Ramos (cell line): ENCODE data around the gene MAPK4.

Experiments used
- in situ Hi-C: fragments of 300-500 bp; cut with MboI; formaldehyde crosslinking; loops from one replicate; pipeline ENCODE4 v1.14.3; 2022; ENCODE audit warnings: low sequenced_read_pairs; ENCODE audit not compliant: unreplicated experiment

MAPK4 gene

DNA sequence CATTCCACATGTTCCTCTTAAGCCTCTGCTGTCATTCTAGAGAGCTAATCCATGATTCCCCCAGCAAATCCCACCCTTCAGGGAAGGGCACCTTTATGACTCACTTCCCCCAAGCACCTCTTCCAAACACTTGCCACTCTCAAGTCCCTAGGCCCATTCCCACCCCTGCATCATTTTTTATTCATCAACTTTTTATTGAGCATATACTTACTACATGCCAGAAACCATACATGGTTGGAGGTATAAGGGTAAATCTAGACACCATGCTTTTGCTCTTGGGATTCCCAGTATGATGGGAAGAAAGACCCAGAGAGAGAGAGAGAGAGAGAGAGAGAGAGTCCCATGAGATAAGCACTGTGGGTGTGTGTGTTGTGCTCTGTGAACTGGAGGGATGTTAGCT, 87.9 kb downstream of the MAPK4 start:
- in situ Hi-C loops: no loop called here

DNA sequence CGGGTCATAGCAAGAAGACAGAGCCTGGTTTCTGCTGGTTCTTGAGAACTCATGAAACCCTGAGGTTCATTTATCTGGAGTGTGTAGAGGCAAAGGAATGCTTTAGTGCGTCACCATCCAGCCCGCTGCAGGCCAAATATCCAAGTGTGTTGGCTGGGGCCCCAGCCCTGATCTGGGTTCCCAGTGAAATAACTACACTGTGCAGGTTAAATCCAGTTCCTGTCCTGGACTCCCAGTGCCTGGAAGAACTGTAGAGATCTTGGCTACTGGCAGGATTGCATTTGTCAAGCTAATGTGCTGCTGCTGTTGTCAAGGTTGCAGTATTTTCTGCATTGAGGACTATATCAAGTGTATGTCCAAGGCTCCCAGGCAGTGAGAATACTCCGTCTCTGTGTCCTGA, 89.9 kb downstream of the MAPK4 start:
- in situ Hi-C loops: loop anchor here (25.0 kb wide), 1 partner anchor 1062 kb away; no protein-coding TSS in a partner anchor

DNA sequence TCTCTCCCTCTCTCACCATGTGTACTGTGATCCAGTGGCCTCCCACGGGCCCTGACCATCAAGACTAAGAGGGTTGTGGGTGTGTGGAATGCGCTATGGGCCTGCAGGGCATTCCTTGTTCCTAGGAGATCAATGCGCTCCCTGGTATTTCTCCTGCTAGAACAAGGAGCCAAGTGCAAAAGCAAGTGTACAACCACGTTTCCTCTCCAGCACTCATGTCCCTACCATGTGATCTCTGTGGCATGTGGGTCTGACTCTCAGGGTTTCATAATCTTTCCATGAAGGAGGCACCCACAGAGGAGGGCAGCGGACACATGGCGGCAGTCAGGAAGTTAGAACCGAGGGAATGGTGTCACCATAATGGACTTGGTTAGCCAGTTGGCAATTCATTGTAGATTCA, 91.4 kb downstream of the MAPK4 start:
- in situ Hi-C loops: loop anchor here (25.0 kb wide), 1 partner anchor 1061 kb away; no protein-coding TSS in a partner anchor

GRCh38 chr18:50653402-50654093, 93.7 kb downstream of the MAPK4 start:
- in situ Hi-C loops: loop anchor here (25.0 kb wide), 1 partner anchor 1059 kb away; no protein-coding TSS in a partner anchor

DNA sequence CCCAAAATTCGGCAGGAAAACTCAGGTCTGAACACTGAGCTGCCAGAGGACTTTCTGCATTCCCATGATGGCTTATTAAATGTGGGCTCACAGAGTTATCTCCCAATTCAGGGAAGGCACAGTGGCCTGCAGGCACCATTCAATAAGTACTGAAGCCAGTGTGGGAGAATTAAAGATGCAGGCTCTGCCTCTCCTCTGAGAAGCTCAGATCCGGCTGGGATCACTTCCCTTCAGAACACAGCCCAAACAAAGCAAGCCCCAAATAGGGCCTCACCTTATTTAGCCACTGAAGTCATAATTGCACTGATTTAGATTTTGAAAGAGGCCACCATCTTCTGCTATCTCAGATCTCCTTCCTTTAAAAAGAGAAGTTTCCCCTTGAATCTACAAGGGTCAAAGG, 94.3 kb downstream of the MAPK4 start:
- in situ Hi-C loops: loop anchor here (25.0 kb wide), 1 partner anchor 1058 kb away; no protein-coding TSS in a partner anchor

GRCh38 chr18:50654658-50655550, 95.0 kb downstream of the MAPK4 start:
- in situ Hi-C loops: loop anchor here (25.0 kb wide), 1 partner anchor 1057 kb away; no protein-coding TSS in a partner anchor

DNA sequence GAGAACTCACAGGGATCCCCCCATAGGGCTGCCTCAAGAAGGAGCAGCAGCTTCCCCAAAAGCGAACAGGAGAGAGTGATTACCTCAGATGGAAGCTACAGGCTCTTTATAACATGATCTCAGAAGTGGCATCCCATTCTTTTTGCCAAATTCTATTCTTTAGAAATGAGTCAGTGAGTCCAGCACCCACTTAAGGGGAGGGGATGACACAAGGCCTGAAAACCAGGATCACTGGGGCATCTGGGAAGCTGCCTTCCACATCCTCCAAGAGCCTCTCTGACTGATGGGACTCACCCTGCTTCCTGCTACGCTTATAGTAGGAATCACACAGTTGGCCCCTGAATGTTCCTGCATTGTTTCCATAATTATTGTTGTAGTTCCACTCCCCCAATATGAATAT, 96.5 kb downstream of the MAPK4 start:
- in situ Hi-C loops: loop anchor here (25.0 kb wide), 1 partner anchor 1056 kb away; no protein-coding TSS in a partner anchor

GRCh38 chr18:50656841-50657470, 97.1 kb downstream of the MAPK4 start:
- in situ Hi-C loops: loop anchor here (25.0 kb wide), 1 partner anchor 1055 kb away; no protein-coding TSS in a partner anchor

DNA sequence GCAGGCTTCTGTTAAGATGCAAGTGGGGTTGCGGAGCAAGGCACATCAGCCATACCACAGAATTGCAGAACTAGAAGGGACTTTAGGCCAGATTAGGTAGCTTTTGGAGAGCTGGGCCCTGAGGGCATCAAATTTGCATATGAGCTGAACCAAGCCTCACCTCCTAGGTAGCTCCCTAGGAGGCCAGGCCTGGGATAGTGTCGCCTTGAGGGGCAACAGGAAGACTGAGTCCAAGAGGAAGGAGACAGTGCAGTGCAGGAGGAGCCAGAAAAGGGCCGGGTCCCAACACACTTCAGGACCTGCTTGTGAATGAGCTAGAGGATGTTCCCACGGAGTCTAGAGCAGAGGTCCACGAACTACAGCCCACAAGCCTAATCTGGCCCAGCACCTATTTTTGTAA, 98.7 kb downstream of the MAPK4 start:
- in situ Hi-C loops: loop anchor here (25.0 kb wide), 1 partner anchor 1054 kb away; no protein-coding TSS in a partner anchor

GRCh38 chr18:50659091-50660003, 99.5 kb downstream of the MAPK4 start:
- in situ Hi-C loops: loop anchor here (5.0 to 25.0 kb wide), 2 partner anchors 53 to 1053 kb away; no protein-coding TSS in a partner anchor

DNA sequence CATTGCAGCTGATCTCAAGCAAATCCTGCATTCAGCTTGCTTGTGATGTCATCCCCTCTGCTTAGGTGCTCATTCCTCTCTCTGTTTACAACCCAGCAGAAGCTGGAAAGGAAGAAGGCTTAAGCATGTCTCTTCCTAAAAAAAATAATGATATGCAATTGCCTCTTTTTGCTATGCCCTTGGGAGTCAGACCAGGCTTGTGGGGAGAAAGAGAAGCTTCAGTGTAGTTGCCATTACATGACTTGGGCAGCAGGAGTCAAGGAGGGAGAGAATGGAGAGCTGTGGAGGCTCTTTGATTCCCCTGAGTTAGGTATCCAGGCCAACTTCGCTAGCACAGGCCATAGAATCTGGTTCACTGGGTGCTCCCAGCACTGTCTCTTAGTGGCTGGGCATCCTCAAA, 101.1 kb downstream of the MAPK4 start:
- in situ Hi-C loops: loop anchor here (5.0 to 25.0 kb wide), 2 partner anchors 51 to 1051 kb away; no protein-coding TSS in a partner anchor

DNA sequence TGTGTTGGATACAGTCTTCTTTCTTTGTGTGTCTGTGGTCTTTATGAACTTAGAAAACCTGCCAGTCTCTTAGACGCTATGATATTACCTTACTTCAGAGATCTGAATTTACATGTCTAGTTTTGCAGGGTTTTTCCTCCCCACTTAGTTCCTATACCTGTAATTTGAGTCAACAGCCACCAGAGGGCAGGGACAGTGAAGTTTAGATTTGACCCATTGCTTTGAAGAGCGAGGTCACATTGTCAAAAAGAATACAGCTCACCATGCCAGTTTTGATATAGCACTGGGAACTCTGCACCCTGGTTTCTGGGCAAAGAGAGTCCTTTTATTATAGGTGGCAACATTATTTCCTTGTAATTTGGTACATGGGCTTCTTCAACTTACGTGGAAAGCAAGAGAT, 102.3 kb downstream of the MAPK4 start:
- in situ Hi-C loops: loop anchor here (5.0 to 25.0 kb wide), 2 partner anchors 50 to 1050 kb away; no protein-coding TSS in a partner anchor

DNA sequence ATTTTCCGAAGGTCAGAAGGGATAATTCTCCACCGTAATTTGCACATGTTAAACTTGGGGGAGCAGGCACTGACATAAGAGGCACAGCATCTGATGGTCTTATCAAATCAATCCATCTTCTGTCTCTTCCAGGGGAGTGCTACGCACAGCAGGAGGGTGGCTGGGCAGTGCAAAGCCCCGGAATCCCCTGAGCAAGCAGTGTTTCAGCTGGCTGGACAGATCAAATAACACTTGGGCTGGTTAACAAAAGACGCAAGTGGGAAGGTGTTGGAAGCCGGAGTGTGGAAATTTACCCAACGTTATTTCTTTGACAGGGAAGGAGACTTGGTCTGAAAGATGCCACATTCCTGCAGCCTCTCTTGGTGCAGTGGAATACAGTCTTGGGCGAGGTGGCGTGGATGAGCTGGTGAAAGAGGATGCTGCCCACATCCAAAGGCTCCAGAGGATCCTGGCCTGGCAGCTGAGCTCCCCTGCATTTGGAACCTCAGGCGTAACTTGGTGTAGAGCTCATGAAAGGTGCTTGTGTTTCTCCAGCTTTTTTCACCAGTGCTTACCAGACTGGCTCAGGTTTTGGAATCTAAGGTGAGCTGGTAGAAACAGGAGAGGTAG, 103.0 kb downstream of the MAPK4 start:
- in situ Hi-C loops: loop anchor here (5.0 to 25.0 kb wide), 2 partner anchors 49 to 1049 kb away; no protein-coding TSS in a partner anchor

DNA sequence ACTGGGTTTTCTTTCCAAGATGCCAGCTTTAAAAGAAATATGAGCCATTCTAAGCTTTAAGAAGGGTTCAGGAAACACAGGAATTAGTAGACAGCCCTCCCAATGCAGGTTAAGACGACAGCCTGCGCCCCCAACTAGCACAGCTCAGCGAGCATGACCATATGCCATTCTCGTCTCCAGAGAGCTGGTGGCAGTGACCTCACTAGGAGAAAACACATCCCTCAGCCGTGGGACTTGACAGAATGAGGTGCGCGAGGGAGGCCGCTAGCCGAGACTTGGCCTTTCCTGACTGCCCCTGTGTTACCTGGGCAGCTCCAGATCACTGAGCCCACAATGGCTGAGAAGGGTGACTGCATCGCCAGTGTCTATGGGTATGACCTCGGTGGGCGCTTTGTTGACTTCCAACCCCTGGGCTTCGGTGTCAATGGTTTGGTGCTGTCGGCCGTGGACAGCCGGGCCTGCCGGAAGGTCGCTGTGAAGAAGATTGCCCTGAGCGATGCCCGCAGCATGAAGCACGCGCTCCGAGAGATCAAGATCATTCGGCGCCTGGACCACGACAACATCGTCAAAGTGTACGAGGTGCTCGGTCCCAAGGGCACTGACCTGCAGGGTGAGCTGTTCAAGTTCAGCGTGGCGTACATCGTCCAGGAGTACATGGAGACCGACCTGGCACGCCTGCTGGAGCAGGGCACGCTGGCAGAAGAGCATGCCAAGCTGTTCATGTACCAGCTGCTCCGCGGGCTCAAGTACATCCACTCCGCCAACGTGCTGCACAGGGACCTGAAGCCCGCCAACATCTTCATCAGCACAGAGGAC, 103.9 kb downstream of the MAPK4 start:
- in situ Hi-C loops: loop anchor here (5.0 to 25.0 kb wide), 2 partner anchors 48 to 1048 kb away; no protein-coding TSS in a partner anchor

- in situ Hi-C loops: loop anchor here (25.0 kb wide), 1 partner anchor 1047 kb away; no protein-coding TSS in a partner anchor
Measured at GRCh38 chr18:50665015-50665414, 105.1 kb downstream of the MAPK4 start.

GRCh38 chr18:50665519-50665918, 105.6 kb downstream of the MAPK4 start:
- in situ Hi-C loops: loop anchor here (25.0 kb wide), 1 partner anchor 1047 kb away; no protein-coding TSS in a partner anchor

GRCh38 chr18:50666536-50666935, 106.6 kb downstream of the MAPK4 start:
- in situ Hi-C loops: loop anchor here (25.0 kb wide), 1 partner anchor 1046 kb away; no protein-coding TSS in a partner anchor
